IMR-90 (cell line): ENCODE data around the gene CHRNA10. TPM values are rescaled to one million over a fixed set of nuclear protein-coding genes. Genes with fewer than 3 reads are reported as not detected.
A peak's percentile ranks its signal among the peaks of the same experiment; 100 is the strongest.

Experiments used
- ATAC-seq: fragments of 200-7000 bp; cut with Tn5 transposase; 2 replicates; pipeline ENCODE4 v1.9.1; 2020; ENCODE audit warnings: low read depth, mild to moderate bottlenecking, moderate library complexity
- BruUV-seq: library from RNA; stranded (reverse); fragments of 400-500 nt; replicated peaks from 2 replicates; lab custom pipeline; 2021; lab: Mats Ljungman, UMichigan
- CTCF ChIA-PET: fragments of 300-600 bp; formaldehyde crosslinking; extraction: SDS; loops from one replicate; lab custom pipeline; 2021; ENCODE audit warnings: antibody characterized with exemption; lab: Yijun Ruan, JAX
- POLR2A ChIA-PET: fragments of 300-600 bp; sonication (Branson Sonifier 250); formaldehyde crosslinking; loops from one replicate; lab custom pipeline; 2022; ENCODE audit warnings: antibody characterized with exemption; ENCODE audit not compliant: unreplicated experiment; lab: Charles Lee
- DNase-seq: peaks from one replicate; pipeline ENCODE4 v3.0.0; 2013
- H2AFZ ChIP-seq: replicated peaks from 2 replicates; pipeline ENCODE3; 2013; ENCODE audit warnings: low read length, mild to moderate bottlenecking; ENCODE audit not compliant: poor library complexity
- H2AK5ac ChIP-seq: 2 replicates; pipeline ENCODE4 v1.6.1; 2013; ENCODE audit warnings: low read depth, low read length, inconsistent platforms
- H2AK9ac ChIP-seq: replicated peaks from 2 replicates; pipeline ENCODE3; 2013; ENCODE audit warnings: mild to moderate bottlenecking, low read depth, low read length, moderate library complexity; ENCODE audit not compliant: poor library complexity
- H2BK120ac ChIP-seq: 2 replicates; pipeline ENCODE4 v1.6.1; 2013; ENCODE audit warnings: low read depth, low read length, inconsistent platforms
- H2BK15ac ChIP-seq: 3 replicates; pipeline ENCODE4 v1.6.1; 2013; ENCODE audit warnings: low read depth, low read length, inconsistent platforms
- H2BK20ac ChIP-seq: 2 replicates; pipeline ENCODE4 v1.6.1; 2013; ENCODE audit warnings: low read depth, mild to moderate bottlenecking, inconsistent platforms, low read length, moderate library complexity
- H2BK5ac ChIP-seq: 2 replicates; pipeline ENCODE4 v1.6.1; 2013; ENCODE audit warnings: mild to moderate bottlenecking, low read depth, low read length, inconsistent platforms; ENCODE audit not compliant: poor library complexity, severe bottlenecking
- H3K14ac ChIP-seq: replicated peaks from 2 replicates; pipeline ENCODE4 v1.6.1; 2013; ENCODE audit warnings: low read depth, low read length, inconsistent platforms
- H3K18ac ChIP-seq: 2 replicates; pipeline ENCODE4 v1.6.1; 2013; ENCODE audit warnings: low read depth, low read length, control low read depth
- H3K23ac ChIP-seq: 2 replicates; pipeline ENCODE4 v1.6.1; 2013; ENCODE audit warnings: low read depth, low read length, inconsistent platforms
- H3K27ac ChIP-seq: 2 replicates; pipeline ENCODE4 v1.5.1; 2013; ENCODE audit warnings: mild to moderate bottlenecking, control low read depth, low read length; ENCODE audit not compliant: insufficient read depth
- H3K27me3 ChIP-seq: 2 replicates; pipeline ENCODE4 v1.6.1; 2013; ENCODE audit warnings: low read length; ENCODE audit not compliant: control insufficient read depth, insufficient read depth
- H3K36me3 ChIP-seq: 2 replicates; pipeline ENCODE4 v1.6.1; 2013; ENCODE audit warnings: low read length, mixed read lengths; ENCODE audit not compliant: control insufficient read depth, insufficient read depth
- H3K4ac ChIP-seq: 2 replicates; pipeline ENCODE4 v1.6.1; 2013; ENCODE audit warnings: low read depth, low read length, inconsistent platforms
- H3K4me1 ChIP-seq: 2 replicates; pipeline ENCODE4 v1.6.1; 2013; ENCODE audit warnings: low read length, mixed read lengths; ENCODE audit not compliant: control insufficient read depth, insufficient read depth
- H3K4me2 ChIP-seq: 2 replicates; pipeline ENCODE4 v1.6.1; 2013; ENCODE audit warnings: low read depth, mild to moderate bottlenecking, control low read depth, low read length, moderate library complexity
- H3K4me3 ChIP-seq: 2 replicates; pipeline ENCODE4 v1.5.1; 2013; ENCODE audit warnings: low read depth, mild to moderate bottlenecking, control low read depth, low read length, moderate library complexity; ENCODE audit not compliant: insufficient read depth
- H3K56ac ChIP-seq: 2 replicates; pipeline ENCODE4 v1.6.1; 2013; ENCODE audit warnings: low read length, inconsistent platforms; ENCODE audit not compliant: insufficient read depth; ENCODE audit errors: extremely low read depth
- H3K79me1 ChIP-seq, 2 experiments: 2 replicates each; pipeline ENCODE4 v1.6.1; 2013; ENCODE audit warnings: low read length in 2 of 2, inconsistent platforms in 1 of 2, low read depth in 1 of 2
- H3K9ac ChIP-seq: 2 replicates; pipeline ENCODE4 v1.6.1; 2013; ENCODE audit warnings: low read depth, low read length, control low read depth
- H3K9me1 ChIP-seq: 2 replicates; pipeline ENCODE4 v1.6.1; 2013; ENCODE audit warnings: low read length, inconsistent platforms; ENCODE audit not compliant: insufficient read depth
- H3K9me3 ChIP-seq: 2 replicates; pipeline ENCODE4 v1.6.1; 2013; ENCODE audit warnings: low read length; ENCODE audit not compliant: control insufficient read depth, insufficient read depth
- H4K20me1 ChIP-seq: 2 replicates; pipeline ENCODE4 v1.6.1; 2013; ENCODE audit warnings: low read length, inconsistent platforms; ENCODE audit not compliant: insufficient read depth
- H4K5ac ChIP-seq: 2 replicates; pipeline ENCODE4 v1.6.1; 2013; ENCODE audit warnings: mild to moderate bottlenecking, low read depth, low read length, control low read depth
- H4K8ac ChIP-seq, 2 experiments: 2 replicates each; pipeline ENCODE4 v1.6.1; 2013; ENCODE audit warnings: low read depth in 2 of 2, low read length in 2 of 2, control low read depth in 1 of 2, inconsistent platforms in 1 of 2
- H4K91ac ChIP-seq: 2 replicates; pipeline ENCODE4 v1.6.1; 2013; ENCODE audit warnings: low read depth, low read length, inconsistent platforms; ENCODE audit not compliant: insufficient read depth
- BHLHE40 ChIP-seq: fragments of 150-350 bp; IDR thresholded peaks from 2 replicates; pipeline ENCODE4 v1.6.1; 2016; ENCODE audit warnings: mild to moderate bottlenecking, low read depth, low read length
- CEBPB ChIP-seq: IDR thresholded peaks from 2 replicates; pipeline ENCODE4 v1.6.1; 2012; ENCODE audit warnings: low read depth, low read length, improper control_type of control experiment
- CHD1 ChIP-seq: IDR thresholded peaks from 2 replicates; pipeline ENCODE4 v1.6.1; 2012; ENCODE audit warnings: low read depth, low read length, improper control_type of control experiment
- CTCF ChIP-seq: conservative IDR thresholded peaks from 2 replicates; pipeline ENCODE4 v1.5.1; 2012; ENCODE audit warnings: mild to moderate bottlenecking, low read depth, low read length, improper control_type of control experiment
- ELK1 ChIP-seq: fragments of 150-350 bp; IDR thresholded peaks from 2 replicates; pipeline ENCODE4 v1.6.1; 2016; ENCODE audit warnings: low read depth, mild to moderate bottlenecking, low read length, moderate library complexity, borderline replicate concordance
- FOS ChIP-seq: fragments of 150-350 bp; IDR thresholded peaks from 2 replicates; pipeline ENCODE4 v1.6.1; 2016; ENCODE audit warnings: low read depth, low read length
- MAFK ChIP-seq: IDR thresholded peaks from 2 replicates; pipeline ENCODE4 v1.6.1; 2012; ENCODE audit warnings: low read depth, low read length, improper control_type of control experiment
- MAZ ChIP-seq: IDR thresholded peaks from 2 replicates; pipeline ENCODE4 v1.6.1; 2012; ENCODE audit warnings: low read depth, mild to moderate bottlenecking, low read length, improper control_type of control experiment, moderate library complexity, borderline replicate concordance
- MXI1 ChIP-seq: IDR thresholded peaks from 2 replicates; pipeline ENCODE4 v1.6.1; 2012; ENCODE audit warnings: low read depth, mild to moderate bottlenecking, low read length, moderate library complexity, borderline replicate concordance
- NFE2L2 ChIP-seq: fragments of 150-350 bp; IDR thresholded peaks from 2 replicates; pipeline ENCODE4 v1.6.1; 2016; ENCODE audit warnings: low read depth, mild to moderate bottlenecking, low read length
- POLR2A ChIP-seq: IDR thresholded peaks from 2 replicates; pipeline ENCODE4 v1.6.1; 2012; ENCODE audit warnings: mild to moderate bottlenecking, low read depth, low read length
- RAD21 ChIP-seq: IDR thresholded peaks from 2 replicates; pipeline ENCODE4 v1.6.1; 2012; ENCODE audit warnings: low read length, improper control_type of control experiment
- RCOR1 ChIP-seq: IDR thresholded peaks from 2 replicates; pipeline ENCODE4 v1.6.1; 2012; ENCODE audit warnings: mild to moderate bottlenecking, low read length, improper control_type of control experiment; ENCODE audit not compliant: insufficient replicate concordance
- RFX5 ChIP-seq: IDR thresholded peaks from 2 replicates; pipeline ENCODE4 v1.8.0; 2012; ENCODE audit warnings: low read depth, mild to moderate bottlenecking, low read length, moderate library complexity
- SMC3 ChIP-seq: fragments of 150-350 bp; IDR thresholded peaks from 2 replicates; pipeline ENCODE4 v1.6.1; 2016; ENCODE audit warnings: low read depth, mild to moderate bottlenecking, antibody characterized with exemption, low read length, moderate library complexity
- USF2 ChIP-seq: fragments of 150-350 bp; IDR thresholded peaks from 2 replicates; pipeline ENCODE4 v1.6.1; 2017; ENCODE audit warnings: mild to moderate bottlenecking, antibody characterized with exemption, low read length, low read depth
- WGBS, 2 experiments: methylation state at CpG; one replicate each; pipeline versions ENCODE4 v1.1.5 to v1.1.7; 2013; ENCODE audit warnings: missing lambda C conversion rate in 2 of 2; ENCODE audit not compliant: insufficient read length in 1 of 2; ENCODE audit errors: extremely low coverage in 2 of 2; 5-methylcytosine and 5-hydroxymethylcytosine counted together
- dilution Hi-C: fragments of 300-500 bp; cut with HindIII; formaldehyde crosslinking; loops from one replicate; pipeline ENCODE4 v1.14.3; 2018; ENCODE audit warnings: low sequenced_read_pairs; ENCODE audit not compliant: unreplicated experiment
- in situ Hi-C: fragments of 300-500 bp; cut with MboI; formaldehyde crosslinking; loops from 3 replicates; pipeline ENCODE4 v1.14.3; 2019; ENCODE audit warnings: low sequenced_read_pairs, inconsistent platforms, mixed read lengths
- intact Hi-C: fragments of 100-400 bp; cut with micrococcal nuclease; formaldehyde crosslinking; loops from 2 replicates; pipeline ENCODE4 v1.10.0; 2022
- polyA plus RNA-seq, 3 experiments: library from polyadenylated mRNA; depleted of rRNA; stranded (reverse); fragments of >200 nt; gene quantifications; 2 replicates each; pipeline ENCODE4 v1.2.3, GENCODE V29; 2012; ENCODE audit warnings: low replicate concordance in 1 of 3
- total RNA-seq: library from RNA; depleted of rRNA; stranded (reverse); fragments of >200 nt; gene quantifications from 2 replicates; pipeline ENCODE4 v1.2.3, GENCODE V29; 2012

CHRNA10 gene
- total and polyA plus RNA-seq, 2 of the 4 experiments (the other 2 are of a cell fraction), result 0.36 to 0.79 TPM

- peak within 1 kb of the TSS; percentile 2 for H2AFZ ChIP-seq
- no peak within 1 kb of the TSS for H3K9ac ChIP-seq
- H3K79me1 ChIP-seq, result no peaks in the 10 kb centered on the region
- in situ Hi-C loops, result no loop called here
- no peak within 1 kb of the TSS for H2BK15ac ChIP-seq
- no peak for ATAC-seq
- ChIA-PET POLR2A (no interaction called here), CTCF (no interaction called here)
- H2BK5ac ChIP-seq, result no peak within 1 kb of the TSS
- no peak within 1 kb of the TSS for H3K4me2 ChIP-seq
- H2AK5ac ChIP-seq, result no peak within 1 kb of the TSS
- H4K20me1 ChIP-seq, result no peaks in the 10 kb centered on the region
- H2BK120ac ChIP-seq, result no peak within 1 kb of the TSS
- H4K91ac ChIP-seq, result no peak within 1 kb of the TSS
- H3K9me3 ChIP-seq, result no peaks in the 10 kb centered on the region
- peaks cover 3% of the 10 kb centered on the region for H3K4me1 ChIP-seq
- no peak within 1 kb of the TSS for H2AK9ac ChIP-seq
- no peak within 1 kb of the TSS for H3K4ac ChIP-seq
- no peak within 1 kb of the TSS for H3K4me3 ChIP-seq
- no peak within 1 kb of the TSS for H4K8ac ChIP-seq
- BruUV-seq, result no TSS peak
- intact Hi-C loops, result no loop called here
- no peaks in the 10 kb centered on the region for H3K36me3 ChIP-seq
- DNase-seq, result no peak
- H3K27me3 ChIP-seq, result peaks cover 44% of the 10 kb centered on the region
- WGBS, 2 experiments, result 100% methylated on average over 1 of the region's 4 CpGs; no CpG with 5 or more reads in 1 of the 2 experiments
- H3K14ac ChIP-seq, result no peak within 1 kb of the TSS
- dilution Hi-C loops, result no loop called here
- no peak within 1 kb of the TSS for H3K56ac ChIP-seq
- H4K5ac ChIP-seq, result no peak within 1 kb of the TSS
- no peaks in the 10 kb centered on the region for H3K9me1 ChIP-seq
- no peak within 1 kb of the TSS for H3K18ac ChIP-seq
- no peak for TF ChIP-seq CTCF
- no peak for TF ChIP-seq MAFK
- TF ChIP-seq SMC3, result no peak
- TF ChIP-seq CEBPB, result no peak
- TF ChIP-seq RFX5, result no peak
- TF ChIP-seq USF2, result no peak
- TF ChIP-seq MXI1, result no peak
- TF ChIP-seq NFE2L2, result no peak
- no peak for TF ChIP-seq MAZ
- no peak for TF ChIP-seq RCOR1
- TF ChIP-seq RAD21, result no peak
- no peak for TF ChIP-seq POLR2A
- TF ChIP-seq BHLHE40, result no peak
- no peak for TF ChIP-seq FOS
- no peak for TF ChIP-seq CHD1
- TF ChIP-seq ELK1, result no peak
- H2BK20ac ChIP-seq, result no peak within 1 kb of the TSS
- H3K27ac ChIP-seq, result no peak within 1 kb of the TSS
- H3K23ac ChIP-seq, result no peak within 1 kb of the TSS
These were observed 26.4 kb downstream of the CHRNA10 start, which contains the start of gene ART1 for GRCh38 chr11:3644817-3645235. ART1 (plus strand) TSS chr11:3645128; CDS start chr11:3659214, 14,086 bp downstream.
